ENCODE data around the gene BABAM2.
"Not testable (repeated sequence)": the region's sequence is repeated elsewhere in the genome, so short reads cannot be mapped to it uniquely, and the experiment has no call there.

Gene BABAM2

DNA sequence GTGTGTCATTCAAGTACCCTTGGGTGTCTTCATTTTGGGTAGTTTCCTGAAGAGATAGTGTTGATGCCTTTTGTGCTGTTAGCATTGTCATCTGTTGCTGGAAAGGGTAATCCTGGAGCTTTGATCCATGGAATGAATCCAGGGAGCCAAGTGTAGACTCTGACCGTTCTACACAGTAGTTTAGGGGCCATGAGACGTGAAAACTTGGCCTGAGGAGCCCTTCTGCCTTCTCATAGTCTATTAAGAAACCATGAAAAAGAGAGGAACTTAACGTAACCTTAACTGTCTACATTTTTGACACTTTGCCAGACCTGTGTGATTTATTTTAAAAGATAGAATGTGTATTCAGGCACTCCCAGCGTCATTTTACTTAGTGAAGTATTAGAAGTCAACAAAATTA is 194.0 kb downstream of the BABAM2 start:
- no peak for DNase-seq

DNA sequence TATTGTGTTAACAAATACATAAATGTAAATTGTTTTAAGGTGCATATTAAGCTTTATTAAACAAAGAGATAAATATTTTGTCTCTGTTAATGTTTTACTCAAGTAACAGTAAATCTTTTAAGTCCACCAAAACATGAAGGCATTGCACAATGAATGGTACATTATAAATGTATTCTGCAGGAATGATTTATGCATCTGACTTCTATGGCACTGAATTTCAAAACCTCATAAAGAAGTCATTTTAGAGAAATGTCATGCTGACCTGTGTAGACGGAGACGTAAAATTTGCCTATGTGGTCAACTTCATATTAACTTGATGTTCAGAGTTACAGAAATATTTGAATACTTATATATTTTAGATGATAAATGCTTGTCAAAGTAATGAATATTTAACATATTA is 194.7 kb downstream of the BABAM2 start:
- no peak for DNase-seq

DNA sequence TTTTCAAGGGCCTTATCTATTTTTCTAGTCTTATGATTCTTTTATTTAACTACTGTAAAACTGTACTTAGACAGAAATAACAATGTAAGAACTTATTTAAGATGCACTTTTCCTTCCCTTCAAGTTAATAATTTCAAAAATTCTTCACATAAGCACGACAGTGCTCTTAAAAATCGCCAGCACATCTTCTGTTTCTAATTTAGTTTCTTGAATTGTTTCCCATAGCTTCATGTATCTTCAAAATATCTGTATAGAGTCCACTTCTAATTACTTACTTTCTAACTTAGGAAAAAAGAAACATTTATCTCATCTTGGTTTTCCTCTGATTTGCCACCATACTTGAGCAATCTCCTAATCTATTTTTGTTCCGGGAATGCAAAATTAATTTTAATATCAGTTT is 196.1 kb downstream of the BABAM2 start:
- no peak for DNase-seq

DNA sequence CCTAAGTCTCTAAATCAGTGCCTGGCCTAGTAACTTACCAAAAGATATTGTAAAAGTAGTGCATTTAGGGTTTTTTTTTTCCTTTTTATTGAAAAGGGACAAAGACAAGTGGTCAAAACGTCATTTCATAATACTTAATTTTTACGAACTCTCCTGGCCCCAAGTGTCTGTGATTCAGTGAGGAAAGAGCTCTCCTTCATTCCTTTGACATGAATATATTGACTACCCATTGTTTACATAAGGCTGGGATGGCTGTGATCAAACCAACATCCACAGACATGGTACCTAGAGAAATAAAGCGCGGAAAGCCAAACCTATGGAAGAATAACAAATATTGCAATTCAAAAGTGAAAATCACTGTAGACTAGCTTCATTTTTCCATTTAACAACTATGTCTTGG is 198.4 kb downstream of the BABAM2 start:
- DNase-seq, result no peak

DNA sequence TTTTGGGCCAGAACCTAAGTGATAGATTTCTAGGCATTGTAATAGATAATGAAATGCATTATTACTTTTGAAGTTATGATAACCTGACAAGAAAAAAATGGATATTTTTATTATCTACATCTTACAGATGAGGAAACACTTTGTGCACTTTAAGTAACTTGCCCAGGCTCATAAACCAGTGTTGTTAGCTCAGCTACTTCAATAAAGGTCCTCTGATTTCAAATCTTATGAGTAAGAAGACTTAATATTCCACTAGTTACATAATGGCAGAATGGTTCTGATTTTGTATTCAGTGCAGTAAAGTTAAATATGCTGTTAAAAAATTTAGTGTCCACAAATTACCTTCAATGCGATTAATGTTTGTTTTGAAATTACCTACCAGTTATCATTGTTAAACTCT is 199.0 kb downstream of the BABAM2 start:
- no peak for DNase-seq

DNA sequence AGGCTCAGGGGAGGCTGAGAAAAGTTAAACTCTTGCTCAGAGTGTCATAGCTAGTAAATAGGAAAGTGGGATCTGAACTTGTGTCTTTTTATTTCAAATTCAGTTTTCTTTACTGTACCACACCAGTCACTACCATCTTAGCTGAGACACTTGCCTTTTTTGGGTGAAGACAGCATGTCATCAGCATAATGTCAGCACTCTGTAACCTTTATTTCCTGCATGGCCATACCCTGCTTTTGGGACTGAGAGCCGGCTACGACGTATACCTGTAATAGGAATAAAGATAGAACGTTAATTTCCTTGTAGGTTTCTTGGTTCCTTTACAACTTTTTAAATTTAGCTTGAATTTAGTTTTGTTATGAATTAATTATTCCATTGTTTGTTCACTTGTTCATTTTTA is 202.8 kb downstream of the BABAM2 start:
- DNase-seq, result no peak

DNA sequence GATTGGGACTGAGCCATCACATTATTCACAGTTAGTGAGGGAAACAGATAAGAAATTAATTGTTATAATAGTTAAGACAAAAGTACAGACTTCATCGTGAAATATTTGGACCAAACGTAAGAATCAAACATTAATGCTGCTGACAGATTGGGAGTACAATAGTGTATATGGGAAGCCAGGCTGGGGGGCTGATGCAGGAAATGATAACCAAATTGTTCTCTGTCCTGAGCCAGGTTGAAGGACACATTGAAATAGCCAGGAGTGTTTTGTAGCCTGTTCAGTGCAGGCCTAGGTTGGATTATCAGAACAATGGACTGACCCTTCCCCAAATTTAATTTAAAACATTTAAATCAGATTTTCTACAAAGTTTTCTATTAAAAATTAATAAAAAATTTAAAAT is 203.2 kb downstream of the BABAM2 start:
- no peak for DNase-seq

DNA sequence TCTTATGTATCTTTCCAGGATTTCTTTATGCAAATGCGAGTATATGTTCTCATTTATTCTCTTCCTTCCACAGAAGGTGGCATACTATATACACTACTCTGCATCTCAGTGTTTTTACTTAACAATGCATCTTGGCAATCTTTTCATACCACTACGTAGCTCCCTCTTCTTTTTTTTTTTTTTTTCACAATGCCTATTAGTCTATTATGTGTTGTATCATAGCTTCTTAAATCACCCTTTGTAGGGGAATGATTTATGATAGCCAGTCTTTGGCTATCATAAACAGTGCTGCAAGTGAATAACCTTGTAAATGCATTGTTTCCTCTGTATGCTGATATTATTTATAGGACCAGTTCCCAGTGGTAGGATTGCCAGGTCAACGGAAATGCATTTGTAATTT is 204.2 kb downstream of the BABAM2 start:
- no peak for DNase-seq

DNA sequence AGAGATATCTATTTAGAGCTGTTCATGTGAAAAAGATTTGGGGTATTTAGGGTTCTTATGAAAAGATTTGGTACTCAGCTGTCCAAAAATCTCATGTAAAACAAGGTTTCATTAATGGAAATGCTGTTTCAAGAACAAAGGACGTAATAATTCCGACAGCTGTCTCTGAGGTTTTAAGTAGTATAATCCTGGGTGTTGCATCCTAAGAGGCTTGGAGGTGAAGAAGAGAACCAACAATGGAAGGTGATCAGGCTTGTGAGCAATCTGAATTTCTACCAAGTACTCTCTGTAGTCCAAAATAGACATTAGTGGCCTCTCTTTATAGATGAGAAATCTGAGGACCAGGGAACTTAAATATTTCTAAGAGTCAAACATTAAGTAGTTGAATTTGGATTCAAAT is 205.1 kb downstream of the BABAM2 start:
- no peak for DNase-seq

DNA sequence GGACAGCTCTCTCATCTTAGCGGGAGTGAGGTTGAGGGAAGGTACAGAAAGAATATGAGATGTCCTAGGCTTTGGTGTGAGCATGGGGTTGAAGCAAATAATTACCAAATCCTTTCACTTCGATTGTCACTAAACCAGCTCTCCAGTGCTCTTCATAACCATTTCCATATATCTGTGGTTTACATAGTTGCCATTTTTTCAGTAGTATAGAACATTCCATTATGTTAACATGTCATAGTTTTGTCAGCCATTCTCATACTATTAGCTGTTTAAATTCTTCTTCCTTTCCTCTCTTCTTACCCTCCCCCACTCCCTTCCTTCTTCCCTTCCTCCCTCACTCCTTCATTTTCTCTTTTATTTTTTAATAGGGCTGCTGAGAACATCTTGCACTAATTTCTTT is 205.9 kb downstream of the BABAM2 start:
- no peak for DNase-seq

DNA sequence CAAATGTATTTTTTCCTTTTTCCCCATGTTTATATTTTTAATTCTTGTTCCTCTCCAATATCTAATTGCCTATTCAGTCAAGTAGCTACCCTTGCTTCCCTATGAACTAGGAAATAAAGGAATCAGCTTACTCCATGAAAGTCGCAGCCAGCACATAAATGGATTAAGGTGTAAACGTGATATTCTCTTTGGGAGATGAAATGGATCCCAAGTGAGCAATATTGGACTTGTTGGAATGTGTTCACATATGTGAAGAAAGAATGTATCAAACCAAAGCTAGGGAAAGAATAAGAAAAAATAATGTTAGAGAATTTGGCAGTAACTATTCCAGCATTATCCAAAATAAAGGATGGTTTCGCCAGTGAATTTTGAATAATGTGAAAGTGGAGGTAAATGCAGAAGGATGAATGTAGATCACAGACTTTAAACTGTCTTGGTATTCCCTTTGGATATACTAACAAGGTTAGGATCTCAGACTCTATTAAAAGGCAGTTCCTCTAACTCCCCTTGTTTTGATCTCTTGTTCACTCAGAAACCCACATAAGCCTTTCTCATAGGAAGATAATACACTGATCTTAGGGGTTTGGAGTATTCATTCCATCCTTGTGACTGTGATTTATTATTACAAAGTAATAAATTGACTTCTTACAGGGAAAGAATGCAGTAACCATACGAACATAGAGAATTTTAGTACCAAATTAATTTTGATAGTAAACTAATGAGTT is 208.1 kb downstream of the BABAM2 start:
- no peak for DNase-seq

DNA sequence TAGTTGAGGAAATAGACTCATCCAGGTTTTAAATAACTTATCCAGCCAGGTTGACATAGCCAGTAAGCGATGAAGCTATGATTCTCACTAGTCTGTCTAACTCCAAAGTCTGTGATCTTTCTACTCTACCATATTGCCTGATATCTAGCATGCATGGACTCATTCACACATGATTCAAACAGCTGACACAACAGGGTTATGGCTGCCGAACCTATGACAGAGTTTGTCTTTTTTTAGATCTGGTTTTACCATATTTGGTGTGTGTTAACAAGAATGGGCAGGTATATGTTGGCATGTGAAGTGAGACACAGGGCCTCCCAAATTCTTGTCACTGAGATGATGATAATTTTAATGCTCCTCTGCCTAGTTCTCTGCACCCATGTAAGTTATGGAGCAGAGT is 210.6 kb downstream of the BABAM2 start:
- no peak for DNase-seq

DNA sequence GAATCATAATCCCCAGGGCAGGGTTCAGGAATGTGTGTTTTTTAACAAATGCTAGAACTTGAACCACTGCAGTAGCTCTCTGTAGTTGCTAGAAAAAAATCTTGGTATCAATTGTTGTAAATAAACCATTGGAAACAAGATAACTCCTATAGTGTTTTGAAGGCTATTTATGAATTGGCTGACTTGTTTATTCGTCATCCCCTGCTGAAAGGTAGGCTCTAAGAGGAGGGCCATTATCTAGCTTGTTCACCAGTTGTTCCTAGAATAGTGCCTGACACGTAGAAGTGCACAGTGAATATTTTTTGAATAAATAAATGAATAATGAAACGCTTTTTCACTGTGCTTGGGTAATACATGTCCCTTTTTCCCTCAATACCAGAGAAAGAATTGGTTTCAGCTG is 211.4 kb downstream of the BABAM2 start:
- no peak for DNase-seq

DNA sequence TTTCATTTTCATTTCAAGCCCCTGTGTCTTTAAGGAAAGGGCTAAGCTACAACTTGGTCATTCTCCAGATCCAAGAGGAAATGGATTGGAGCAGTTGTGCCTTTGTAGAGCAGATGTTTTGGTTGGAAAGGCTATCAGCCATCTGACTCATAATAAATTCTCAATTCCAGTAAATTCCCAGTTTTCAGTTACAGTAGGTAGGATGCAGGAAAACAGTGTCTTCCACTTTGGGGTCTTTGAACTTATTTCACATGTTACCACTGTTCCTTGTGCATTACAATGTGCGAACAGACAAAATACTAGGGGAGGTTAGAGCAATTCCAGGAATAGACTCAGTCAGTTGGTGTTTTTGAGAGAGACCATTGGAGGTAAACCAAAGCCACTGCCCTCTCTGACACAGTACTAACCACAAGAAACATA is 211.9 kb downstream of the BABAM2 start:
- DNase-seq, result no peak

DNA sequence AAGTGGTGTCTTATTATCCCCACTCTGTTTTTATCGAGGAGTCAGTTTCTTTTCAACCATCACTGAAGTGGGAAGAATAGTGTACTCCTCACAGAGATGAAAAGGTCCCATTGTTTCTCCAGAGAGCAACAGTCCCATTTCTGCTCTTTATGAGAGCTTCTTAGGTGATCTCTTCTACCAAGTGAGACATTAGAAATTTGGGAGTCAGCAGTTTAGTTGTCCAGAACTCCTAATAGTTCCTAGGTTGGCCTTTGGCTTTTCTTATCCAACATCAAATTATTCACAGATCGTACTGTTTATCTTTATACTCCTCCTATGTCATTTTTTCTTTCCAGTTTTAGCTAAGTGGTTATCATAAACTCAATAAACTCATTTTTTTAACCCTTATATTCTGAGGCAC is 213.1 kb downstream of the BABAM2 start:
- no peak for DNase-seq

DNA sequence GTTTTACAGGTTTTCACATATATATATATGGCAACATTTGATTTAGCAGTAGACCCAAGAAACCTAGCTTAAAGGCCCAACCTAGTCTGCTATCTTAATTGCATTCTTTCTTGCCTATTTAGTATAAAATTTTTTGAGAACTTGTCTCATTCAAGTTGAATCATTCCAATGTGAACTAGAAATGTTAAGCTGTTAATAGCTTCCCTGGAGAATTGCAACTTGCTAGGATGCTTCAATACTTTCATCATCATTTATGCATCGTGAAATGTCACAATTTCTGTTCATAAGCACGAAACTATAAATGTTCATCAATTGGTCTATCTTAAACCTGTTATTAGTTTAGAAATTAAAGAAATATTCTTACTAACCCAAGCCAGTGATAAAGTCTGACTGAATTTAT is 217.6 kb downstream of the BABAM2 start:
- DNase-seq, result no peak

DNA sequence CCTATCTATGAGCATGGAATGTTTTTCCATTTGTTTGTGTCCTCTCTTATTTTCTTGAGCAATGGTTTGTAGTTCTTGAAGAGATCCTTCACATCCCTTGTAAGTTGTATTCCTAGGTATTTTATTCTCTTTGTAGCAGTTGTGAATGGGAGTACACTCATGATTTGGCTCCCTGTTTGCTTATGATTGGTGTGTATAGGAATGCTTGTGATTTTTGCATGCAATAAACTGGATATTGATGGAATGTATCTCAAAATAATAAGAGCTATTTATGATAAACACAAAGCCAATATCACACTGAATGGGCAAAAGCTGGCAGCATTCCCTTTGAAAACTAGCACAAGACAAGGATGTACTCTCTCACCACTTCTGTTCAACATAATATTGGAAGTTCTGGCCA is 223.2 kb downstream of the BABAM2 start:
- not testable (repeated sequence) for DNase-seq

DNA sequence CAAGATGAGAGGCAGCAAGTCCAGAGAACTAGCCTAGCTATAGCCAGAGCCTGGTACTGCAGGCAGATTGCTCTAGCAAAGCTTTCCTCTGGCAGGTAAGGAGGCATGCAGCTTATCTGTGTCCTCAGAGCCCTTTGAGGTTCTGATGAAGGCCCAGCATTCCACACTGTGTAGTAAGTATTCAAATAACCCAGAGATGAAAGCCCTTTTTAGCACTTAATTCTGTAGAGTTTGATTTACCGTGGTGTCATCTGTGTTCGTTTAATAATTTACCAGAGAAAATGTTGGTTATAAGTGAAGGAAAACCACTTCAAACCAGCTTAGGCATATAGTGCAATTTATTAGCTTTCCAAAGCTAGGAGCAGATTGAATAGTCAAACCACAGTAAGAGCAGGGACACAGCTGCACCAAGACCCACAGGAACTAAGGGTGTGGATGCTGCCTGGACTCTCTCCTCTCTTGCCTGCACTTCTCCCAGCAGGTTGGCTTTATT is 226.6 kb downstream of the BABAM2 start:
- no peak for DNase-seq

DNA sequence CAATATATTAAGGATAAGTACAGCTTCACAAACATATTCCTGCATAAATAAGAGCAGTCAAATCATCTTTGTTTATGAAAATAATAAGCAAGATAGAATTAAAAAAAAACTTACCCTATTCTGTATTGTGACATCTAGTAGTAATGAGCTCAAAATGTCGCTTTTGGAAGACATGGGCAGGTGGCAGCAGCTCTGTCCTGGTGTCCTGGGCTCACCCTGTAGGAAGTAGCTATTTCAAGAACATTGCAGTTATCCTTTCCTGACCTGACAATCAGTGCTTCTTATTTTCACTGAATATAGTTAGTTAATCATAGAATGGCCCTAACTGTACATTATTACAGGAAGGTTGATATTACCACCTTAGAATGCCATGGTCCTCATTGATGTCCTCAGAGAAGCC is 229.1 kb downstream of the BABAM2 start:
- DNase-seq, result no peak

DNA sequence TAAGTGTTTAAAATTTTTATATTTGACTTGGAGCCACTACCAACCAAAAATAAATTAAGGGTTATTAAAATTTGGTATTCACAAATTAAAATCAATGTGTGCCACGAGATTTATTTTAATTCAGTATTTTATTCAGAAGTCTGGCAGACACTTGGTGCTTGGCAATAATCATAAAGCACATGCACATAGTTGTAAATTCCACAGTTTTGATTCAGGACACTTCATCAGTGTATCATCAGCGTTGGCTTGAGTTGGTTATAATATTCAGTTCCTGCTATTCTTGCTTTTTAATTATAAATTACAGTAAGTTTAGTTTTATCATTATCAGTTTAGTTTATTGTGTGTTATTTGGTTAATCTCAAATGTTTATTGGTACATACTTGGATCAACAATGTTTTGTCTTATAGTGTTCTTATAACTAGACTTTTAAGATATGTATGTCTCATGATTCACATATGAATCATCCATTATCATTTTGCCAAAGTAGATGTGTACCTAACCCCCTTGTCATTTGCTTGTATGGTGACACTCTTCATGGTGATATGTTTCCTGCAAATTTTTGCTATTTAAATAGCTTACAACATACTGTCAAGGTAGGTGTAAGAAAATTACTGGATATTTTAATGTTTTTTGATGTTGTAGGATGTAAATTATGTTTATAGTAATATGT is 237.9 kb downstream of the BABAM2 start:
- DNase-seq, result no peak

DNA sequence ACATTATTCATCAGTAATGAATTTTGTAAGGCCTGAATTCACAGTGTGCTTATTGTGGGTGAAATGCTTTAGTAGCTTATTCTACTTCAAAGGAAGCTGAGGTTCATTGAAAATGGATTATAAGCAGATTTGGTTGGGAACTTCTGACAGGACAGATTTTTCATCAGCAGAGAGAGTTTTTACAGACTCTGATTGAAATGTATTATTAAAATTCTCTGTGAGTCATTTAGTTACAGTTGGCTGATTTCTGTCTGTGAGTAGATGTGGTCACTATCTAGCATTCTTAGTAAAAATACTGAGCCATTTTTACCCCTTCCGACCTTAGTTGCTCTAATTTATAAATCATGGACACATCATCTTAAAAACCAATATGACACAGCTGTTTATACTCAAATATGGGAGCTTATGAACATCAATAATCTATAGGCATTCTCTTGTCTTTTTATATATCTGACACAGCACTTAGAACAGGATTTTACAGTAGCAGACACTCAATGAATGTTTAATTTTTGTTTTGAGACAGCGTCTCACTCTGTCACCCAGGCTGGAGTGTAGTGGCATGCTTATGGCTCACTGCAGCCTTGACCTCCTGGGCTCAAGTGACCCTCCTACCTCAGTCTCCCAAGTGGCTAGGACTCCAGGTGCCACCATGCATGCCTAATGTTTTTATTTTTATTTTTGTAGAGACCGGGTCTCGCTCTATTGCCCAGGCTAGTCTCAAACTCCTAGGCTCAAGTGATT is 239.6 kb downstream of the BABAM2 start:
- DNase-seq, result no peak

DNA sequence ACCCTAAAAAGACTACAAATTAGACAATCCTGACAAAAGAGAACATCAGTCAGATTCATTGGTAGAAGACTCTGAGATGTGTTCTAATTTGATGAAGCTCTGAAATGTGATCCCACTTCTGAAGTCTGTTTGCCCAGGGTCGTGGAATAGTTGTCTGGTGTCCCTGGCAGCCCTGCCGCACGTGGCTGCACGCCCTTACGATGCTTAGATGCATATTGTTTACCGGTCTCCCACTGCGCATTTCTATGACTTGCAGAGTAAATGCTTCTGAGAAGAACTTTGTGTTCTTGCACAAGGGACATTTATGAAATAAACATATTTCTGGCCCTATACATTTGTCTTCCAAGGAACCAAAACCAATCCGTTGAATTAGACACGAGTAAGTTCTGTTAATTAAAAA is 243.2 kb downstream of the BABAM2 start:
- DNase-seq, result no peak

DNA sequence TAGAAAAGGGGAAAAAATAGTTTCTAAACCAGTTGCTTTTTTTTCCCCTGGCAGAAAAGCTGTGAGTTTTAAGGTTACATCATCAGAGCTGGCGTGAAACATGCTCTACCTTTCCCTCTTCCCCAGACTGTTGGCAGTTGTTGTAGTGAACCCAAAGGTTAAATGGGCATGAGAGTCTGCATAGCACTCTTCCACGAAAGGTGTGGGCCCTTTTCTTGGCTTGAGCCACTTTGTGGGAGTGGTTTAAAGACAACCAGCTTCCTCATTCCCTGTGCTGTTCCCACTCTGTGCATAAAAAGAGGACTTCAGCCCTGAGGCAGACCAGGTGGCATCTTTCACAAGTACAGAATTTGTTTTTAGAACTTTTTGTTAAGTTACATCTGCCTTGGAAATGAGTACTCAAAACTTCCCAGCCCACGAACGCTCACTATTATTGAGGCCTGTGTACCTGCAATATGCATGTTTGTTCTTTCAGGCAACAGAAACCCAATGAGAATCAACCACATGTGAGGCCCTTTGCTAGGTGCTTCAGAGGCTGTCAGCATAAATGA is 243.8 kb downstream of the BABAM2 start:
- DNase-seq, result no peak

DNA sequence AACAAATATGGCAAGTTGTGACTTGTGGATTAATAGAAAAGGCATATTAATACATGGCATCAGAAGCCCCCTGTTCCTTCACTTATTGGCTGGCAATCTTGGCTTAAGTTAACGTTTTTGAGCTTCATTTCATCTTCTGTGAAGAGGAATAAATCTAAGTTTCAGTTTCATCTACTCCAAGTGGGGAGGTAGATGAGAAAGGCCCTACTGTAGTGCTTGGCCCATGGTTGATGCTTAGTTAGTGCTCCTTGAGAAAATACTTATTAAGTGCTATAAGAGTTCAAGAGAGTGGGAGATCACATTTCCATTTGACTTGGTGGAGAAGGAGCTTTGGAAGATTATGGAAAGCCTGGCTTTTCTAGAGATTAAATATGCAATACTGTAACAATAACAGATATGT is 244.3 kb downstream of the BABAM2 start:
- DNase-seq, result no peak
